Thoracic aorta (tissue), 2 donors: Measurements from ENCODE around the gene KRT73. TPM values are rescaled to one million over a fixed set of nuclear protein-coding genes. Genes with fewer than 3 reads are reported as not detected.

Experiments used
- ATAC-seq: fragments of 150-250 bp; one replicate; pipeline ENCODE4 v1.8.0; 2017; ENCODE audit warnings: low read depth; ENCODE audit not compliant: insufficient number of reproducible peaks, low FRiP score
- DNase-seq: peaks from one replicate; pipeline ENCODE4 v3.0.0-alpha.2; 2020; ENCODE audit warnings: low spot score
- H3K27ac ChIP-seq, 2 donors: fragments of 200-600 bp; sonication (generic); 1 replicate in 1 of 2; 2 replicates in 1 of 2; pipeline ENCODE4 v1.5.1; 2016; ENCODE audit warnings: mild to moderate bottlenecking in 2 of 2, moderate library complexity in 2 of 2
- H3K27me3 ChIP-seq: fragments of 200-600 bp; sonication (generic); replicated peaks from 2 replicates; pipeline ENCODE4 v1.6.0; 2016; ENCODE audit warnings: mild to moderate bottlenecking; ENCODE audit not compliant: insufficient read depth
- H3K36me3 ChIP-seq: fragments of 200-600 bp; sonication (generic); one replicate; pipeline ENCODE4 v1.5.1; 2016
- H3K4me1 ChIP-seq, 2 donors: fragments of 200-600 bp; sonication (generic); 1 replicate in 1 of 2; 2 replicates in 1 of 2; pipeline versions ENCODE4 v1.5.1 to v1.6.0; 2016; ENCODE audit warnings: low read depth in 2 of 2, mild to moderate bottlenecking in 1 of 2; ENCODE audit not compliant: control insufficient read depth in 1 of 2
- H3K4me3 ChIP-seq: fragments of 200-600 bp; sonication (generic); 2 replicates; pipeline ENCODE4 v1.5.1; 2016; ENCODE audit warnings: mild to moderate bottlenecking
- H3K9me3 ChIP-seq: fragments of 200-600 bp; sonication (generic); 2 replicates; pipeline ENCODE4 v1.5.1; 2016
- CTCF ChIP-seq: fragments of 200-600 bp; sonication (generic); IDR thresholded peaks from one replicate; pipeline ENCODE4 v1.5.1; 2019; ENCODE audit warnings: antibody characterized with exemption
- total RNA-seq, 2 donors: library from RNA; depleted of rRNA; stranded (reverse); fragments of >200 nt; gene quantifications; one replicate each; pipeline versions ENCODE4 v1.1.0 to v1.2.3, GENCODE V29; 2016

The KRT73 gene
- total RNA-seq, 2 donors from 2014 or later, result not detected

- H3K36me3 ChIP-seq, result no peaks in the 10 kb centered on the region
- no peaks in the 10 kb centered on the region for H3K4me1 ChIP-seq
- DNase-seq (no peak), ATAC-seq (no peak)
- no peak for TF ChIP-seq CTCF
- no peaks in the 10 kb centered on the region for H3K9me3 ChIP-seq
- no peak overlapping the region for H3K27ac ChIP-seq
- no peak overlapping the region for H3K4me3 ChIP-seq
- no peaks in the 10 kb centered on the region for H3K27me3 ChIP-seq
Measured at GRCh38 chr12:52615912-52616311, 2.4 kb downstream of the KRT73 start.

GRCh38 chr12:52615208-52615868, 3.0 kb downstream of the KRT73 start:
- no peaks in the 10 kb centered on the region for H3K4me1 ChIP-seq
- TF ChIP-seq CTCF, result no peak
- H3K27ac ChIP-seq, result no peak overlapping the region
- DNase-seq (no peak), ATAC-seq (no peak)
- H3K9me3 ChIP-seq, result no peaks in the 10 kb centered on the region
- H3K4me3 ChIP-seq, result no peak overlapping the region
- H3K36me3 ChIP-seq, result no peaks in the 10 kb centered on the region
- no peaks in the 10 kb centered on the region for H3K27me3 ChIP-seq

GRCh38 chr12:52614381-52615207, 3.8 kb downstream of the KRT73 start:
- no peak for ATAC-seq

GRCh38 chr12:52613384-52614030, 4.9 kb downstream of the KRT73 start:
- TF ChIP-seq CTCF, result no peak
- Histone ChIP-seq H3K36me3 (no peaks in the 10 kb centered on the region), H3K9me3 (no peaks in the 10 kb centered on the region), H3K4me1 (no peaks in the 10 kb centered on the region), H3K4me3 (no peak overlapping the region), H3K27me3 (no peaks in the 10 kb centered on the region), H3K27ac (no peak overlapping the region)
- DNase-seq, result no peak
- ATAC-seq, result no peak

More at GRCh38 chr12:52614381-52615207, 3.8 kb downstream of the KRT73 start:
- H3K36me3 ChIP-seq, result no peaks in the 10 kb centered on the region
- no peaks in the 10 kb centered on the region for H3K9me3 ChIP-seq
- no peaks in the 10 kb centered on the region for H3K27me3 ChIP-seq
- H3K4me3 ChIP-seq, result no peak overlapping the region
- no peaks in the 10 kb centered on the region for H3K4me1 ChIP-seq
- TF ChIP-seq CTCF, result no peak
- no peak overlapping the region for H3K27ac ChIP-seq
- DNase-seq, result no peak
